Measurements from ENCODE around the gene NME9. TPM values are rescaled to one million over a fixed set of nuclear protein-coding genes. Genes with fewer than 3 reads are reported as not detected.

Gene NME9
- total RNA-seq, 1 donor from 2014 or later: 1.1 TPM

DNA sequence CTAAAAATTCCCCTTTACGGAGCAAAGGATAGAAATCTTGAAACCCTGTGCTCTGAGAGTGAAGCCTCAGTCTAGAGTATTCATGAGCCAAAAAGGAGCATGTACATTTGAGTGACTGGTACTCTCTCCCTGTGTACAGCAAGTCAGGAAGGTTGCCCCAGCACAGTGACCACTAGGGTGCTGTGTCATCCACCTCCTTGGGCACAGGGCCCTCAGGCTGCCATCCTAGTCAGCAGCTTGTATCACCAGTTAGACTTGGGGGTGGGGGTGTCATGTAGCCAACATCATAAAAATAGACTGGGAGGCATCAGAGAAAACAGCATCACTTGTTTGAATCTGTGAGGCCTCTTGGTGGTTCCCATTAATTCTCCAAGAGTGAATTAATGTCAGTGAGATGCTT, 12.0 kb downstream of the NME9 start:
- H3K27ac Mint-ChIP-seq: no peak overlapping the region
- H3K4me1 Mint-ChIP-seq: no peaks in the 10 kb centered on the region
- H3K36me3 Mint-ChIP-seq: no peaks in the 10 kb centered on the region
- TF ChIP-seq, protein P1, sequence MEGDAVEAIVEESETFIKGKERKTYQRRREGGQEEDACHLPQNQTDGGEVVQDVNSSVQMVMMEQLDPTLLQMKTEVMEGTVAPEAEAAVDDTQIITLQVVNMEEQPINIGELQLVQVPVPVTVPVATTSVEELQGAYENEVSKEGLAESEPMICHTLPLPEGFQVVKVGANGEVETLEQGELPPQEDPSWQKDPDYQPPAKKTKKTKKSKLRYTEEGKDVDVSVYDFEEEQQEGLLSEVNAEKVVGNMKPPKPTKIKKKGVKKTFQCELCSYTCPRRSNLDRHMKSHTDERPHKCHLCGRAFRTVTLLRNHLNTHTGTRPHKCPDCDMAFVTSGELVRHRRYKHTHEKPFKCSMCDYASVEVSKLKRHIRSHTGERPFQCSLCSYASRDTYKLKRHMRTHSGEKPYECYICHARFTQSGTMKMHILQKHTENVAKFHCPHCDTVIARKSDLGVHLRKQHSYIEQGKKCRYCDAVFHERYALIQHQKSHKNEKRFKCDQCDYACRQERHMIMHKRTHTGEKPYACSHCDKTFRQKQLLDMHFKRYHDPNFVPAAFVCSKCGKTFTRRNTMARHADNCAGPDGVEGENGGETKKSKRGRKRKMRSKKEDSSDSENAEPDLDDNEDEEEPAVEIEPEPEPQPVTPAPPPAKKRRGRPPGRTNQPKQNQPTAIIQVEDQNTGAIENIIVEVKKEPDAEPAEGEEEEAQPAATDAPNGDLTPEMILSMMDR (IDR thresholded peaks at IDR 0.05; ENCODE audit: unreplicated experiment): no peak
- DNase-seq (ENCODE audit: low spot score in 2 of 2, unreplicated experiment in 2 of 2): no peak
- H3K4me3 Mint-ChIP-seq: no peak overlapping the region
- peaks cover 1% of the 10 kb centered on the region for H3K9me3 Mint-ChIP-seq
- peaks cover 6% of the 10 kb centered on the region for H3K27me3 Mint-ChIP-seq (ENCODE audit: low read depth)

DNA sequence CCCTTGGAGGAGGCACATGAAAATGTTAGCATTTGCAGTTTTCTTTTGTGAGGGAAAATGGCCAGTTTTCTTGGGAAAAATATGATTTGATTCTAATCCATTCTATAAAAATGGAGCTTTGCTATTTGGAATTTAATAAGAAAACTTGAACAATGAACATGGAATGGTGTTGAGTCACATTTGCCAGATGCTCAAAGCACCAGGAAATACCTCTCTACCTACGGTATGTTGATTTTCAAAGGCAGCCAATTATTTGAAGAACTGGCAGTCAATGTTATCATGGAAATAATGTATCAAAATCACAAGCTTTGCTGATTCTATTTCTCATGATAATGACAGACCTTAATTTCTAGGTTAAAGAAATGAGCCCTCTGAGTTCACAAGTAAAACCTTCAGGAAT, 14.9 kb downstream of the NME9 start:
- no peak overlapping the region for H3K27ac Mint-ChIP-seq
- peaks cover 3% of the 10 kb centered on the region for H3K36me3 Mint-ChIP-seq
- peaks cover 30% of the 10 kb centered on the region for H3K9me3 Mint-ChIP-seq
- H3K4me1 Mint-ChIP-seq: no peaks in the 10 kb centered on the region
- no peak for DNase-seq (ENCODE audit: low spot score in 2 of 2, unreplicated experiment in 2 of 2)
- TF ChIP-seq, protein P1 (IDR thresholded peaks at IDR 0.05; ENCODE audit: unreplicated experiment): no peak
- peaks cover 22% of the 10 kb centered on the region for H3K27me3 Mint-ChIP-seq (ENCODE audit: low read depth)
- no peak overlapping the region for H3K4me3 Mint-ChIP-seq

DNA sequence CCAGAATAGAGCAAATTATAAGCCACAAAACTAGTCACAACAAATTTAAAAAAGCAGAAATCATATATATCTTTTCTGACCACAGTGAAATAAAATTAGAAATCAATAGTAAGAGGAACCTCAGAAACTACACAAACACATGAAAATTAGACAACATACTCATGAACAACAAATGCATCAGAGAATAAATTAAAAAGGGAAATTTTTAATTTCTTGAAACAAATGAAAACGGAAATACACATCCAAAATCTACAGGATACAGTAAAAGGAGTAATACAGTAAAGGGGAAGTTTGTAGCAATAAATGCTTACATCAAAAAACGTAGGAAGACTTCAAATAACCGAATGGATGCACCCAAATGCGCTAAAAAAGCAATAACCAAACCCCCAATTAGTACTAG, 19.2 kb downstream of the NME9 start:
- no peak overlapping the region for H3K4me3 Mint-ChIP-seq
- H3K27ac Mint-ChIP-seq: no peak overlapping the region
- no peaks in the 10 kb centered on the region for H3K4me1 Mint-ChIP-seq
- TF ChIP-seq, protein P1 (IDR thresholded peaks at IDR 0.05; ENCODE audit: unreplicated experiment): no peak
- DNase-seq (ENCODE audit: low spot score in 2 of 2, unreplicated experiment in 2 of 2): no peak
- H3K9me3 Mint-ChIP-seq: peaks cover 45% of the 10 kb centered on the region
- peaks cover 22% of the 10 kb centered on the region for H3K27me3 Mint-ChIP-seq (ENCODE audit: low read depth)
- peaks cover 13% of the 10 kb centered on the region for H3K36me3 Mint-ChIP-seq

DNA sequence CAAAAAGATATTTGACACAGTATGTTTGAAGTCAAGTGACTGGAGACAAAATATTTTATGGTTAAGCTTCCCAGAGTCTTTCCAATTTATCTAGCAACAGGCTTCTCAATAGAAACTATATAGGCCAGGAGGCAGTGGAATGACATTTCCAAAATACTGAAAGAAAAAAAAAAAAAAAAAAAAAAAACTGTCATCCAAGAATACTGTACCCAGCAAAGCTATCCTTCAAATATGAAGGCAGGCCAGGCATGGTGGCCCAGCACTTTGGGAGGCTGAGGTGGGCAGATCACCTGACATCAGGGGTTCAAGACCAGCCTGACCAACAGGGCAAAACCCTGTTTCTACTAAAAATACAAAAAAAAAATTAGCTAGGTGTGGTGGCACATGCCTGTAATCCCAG, 20.9 kb downstream of the NME9 start:
- Mint-ChIP-seq H3K9me3 (peaks cover 45% of the 10 kb centered on the region), H3K36me3 (peaks cover 13% of the 10 kb centered on the region), H3K4me1 (no peaks in the 10 kb centered on the region), H3K27ac (no peak overlapping the region), H3K4me3 (no peak overlapping the region), H3K27me3 (ENCODE audit: low read depth) (peaks cover 21% of the 10 kb centered on the region)
- DNase-seq (ENCODE audit: low spot score in 2 of 2, unreplicated experiment in 2 of 2): no peak
- TF ChIP-seq, protein P1 (IDR thresholded peaks at IDR 0.05; ENCODE audit: unreplicated experiment): no peak

DNA sequence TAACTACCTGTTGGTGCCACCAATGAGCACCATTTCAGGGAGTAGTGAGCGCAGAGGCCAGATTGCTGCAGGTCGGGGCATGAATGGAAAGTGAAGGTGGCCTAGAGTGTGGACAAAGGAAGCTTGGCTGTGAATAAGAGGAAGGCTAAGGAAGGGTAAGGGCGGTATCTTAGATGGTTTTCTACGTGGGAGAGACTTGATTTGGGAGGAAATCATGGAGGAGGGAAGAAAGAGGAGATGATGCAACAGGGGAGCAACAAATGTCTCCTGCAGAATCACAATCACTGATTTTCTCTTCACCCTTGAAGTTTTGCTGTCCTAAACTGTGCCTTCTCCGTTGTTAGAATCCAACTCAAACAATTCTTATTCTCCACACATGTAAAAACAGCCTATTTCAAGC, 21.8 kb downstream of the NME9 start:
- Mint-ChIP-seq H3K4me1 (no peaks in the 10 kb centered on the region), H3K4me3 (no peak overlapping the region), H3K27ac (no peak overlapping the region), H3K27me3 (ENCODE audit: low read depth) (peaks cover 21% of the 10 kb centered on the region), H3K9me3 (peaks cover 45% of the 10 kb centered on the region), H3K36me3 (peaks cover 13% of the 10 kb centered on the region)
- TF ChIP-seq, protein P1 (IDR thresholded peaks at IDR 0.05; ENCODE audit: unreplicated experiment): no peak
- no peak for DNase-seq (ENCODE audit: low spot score in 2 of 2, unreplicated experiment in 2 of 2)

DNA sequence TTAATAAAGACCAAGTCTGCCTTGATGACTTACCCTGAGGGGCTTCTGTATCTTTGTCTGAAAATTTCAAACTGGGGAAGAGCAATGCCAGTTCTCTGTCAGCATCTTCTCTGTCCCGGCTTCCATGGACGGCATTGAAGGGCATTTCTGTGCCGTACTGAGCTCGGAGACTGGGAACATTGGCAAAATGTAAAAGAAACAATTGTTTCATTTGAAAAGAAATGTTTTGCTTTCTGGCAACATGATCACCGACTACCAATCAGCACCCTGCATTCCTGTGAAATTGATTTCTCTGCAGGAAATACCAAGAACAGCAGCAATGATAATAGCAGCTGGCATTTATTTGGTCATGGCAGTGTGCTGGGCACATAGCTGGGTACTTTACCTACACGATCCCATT, 26.2 kb downstream of the NME9 start:
- peaks cover 19% of the 10 kb centered on the region for H3K36me3 Mint-ChIP-seq
- H3K4me1 Mint-ChIP-seq: no peaks in the 10 kb centered on the region
- no peaks in the 10 kb centered on the region for H3K27me3 Mint-ChIP-seq (ENCODE audit: low read depth)
- DNase-seq (ENCODE audit: low spot score in 2 of 2, unreplicated experiment in 2 of 2): no peak
- H3K27ac Mint-ChIP-seq: no peak overlapping the region
- no peak overlapping the region for H3K4me3 Mint-ChIP-seq
- H3K9me3 Mint-ChIP-seq: peaks cover 13% of the 10 kb centered on the region
- TF ChIP-seq, protein P1 (IDR thresholded peaks at IDR 0.05; ENCODE audit: unreplicated experiment): no peak
